Right kidney (tissue), 1 donor: Measurements from ENCODE around the gene MYPN.

Experiments used
- DNase-seq: peaks from one replicate; pipeline ENCODE4 v3.0.0-alpha.2; 2016

MYPN gene

DNA sequence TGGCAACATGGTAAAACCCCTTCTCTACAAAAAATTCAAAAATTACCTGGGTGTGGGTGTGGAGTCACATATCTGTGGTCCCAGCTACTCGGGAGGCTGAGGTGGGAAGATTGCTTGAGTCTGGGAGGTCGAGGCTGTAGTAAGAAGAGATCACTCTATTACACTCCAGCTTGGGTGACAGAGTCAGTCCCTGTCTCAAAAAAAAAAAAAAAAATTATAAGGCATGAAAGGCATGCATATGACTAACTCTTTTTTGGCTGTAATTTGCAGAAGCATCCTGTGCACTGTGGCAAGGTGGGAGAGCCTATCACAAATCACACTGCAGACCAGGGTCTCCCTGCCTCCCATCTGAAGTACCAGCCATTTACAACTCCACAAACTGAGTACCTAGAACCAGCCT is 14.1 kb upstream of the MYPN start:
- no peak for DNase-seq

- DNase-seq: no peak
Measured at GRCh38 chr10:68096913-68097516, 12.3 kb upstream of the MYPN start.

- no peak for DNase-seq
Measured at GRCh38 chr10:68099736-68100135, 9.6 kb upstream of the MYPN start.

- no peak for DNase-seq
Measured at GRCh38 chr10:68101066-68101465, 8.2 kb upstream of the MYPN start.

- DNase-seq: no peak
Measured at GRCh38 chr10:68103261-68103878, 5.9 kb upstream of the MYPN start.

DNA sequence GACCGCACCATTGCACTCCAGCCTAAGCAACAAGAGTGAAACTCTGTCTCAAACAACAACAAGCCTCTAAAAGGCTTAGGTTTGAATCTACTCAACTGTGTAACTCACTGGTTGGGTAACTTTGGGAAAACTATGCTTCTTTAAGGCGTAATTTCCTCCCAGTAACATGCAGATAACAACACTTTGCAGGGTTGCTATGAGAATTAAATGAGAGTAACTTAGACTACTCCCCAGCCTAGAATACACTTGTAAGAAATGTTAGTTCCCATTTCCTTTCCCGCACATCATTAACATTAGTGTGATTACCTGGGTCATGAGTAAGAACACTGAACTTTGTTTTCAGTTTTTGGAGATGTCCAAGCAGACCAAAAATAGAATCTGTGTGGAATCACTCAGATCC is 5.4 kb upstream of the MYPN start:
- no peak for DNase-seq

DNA sequence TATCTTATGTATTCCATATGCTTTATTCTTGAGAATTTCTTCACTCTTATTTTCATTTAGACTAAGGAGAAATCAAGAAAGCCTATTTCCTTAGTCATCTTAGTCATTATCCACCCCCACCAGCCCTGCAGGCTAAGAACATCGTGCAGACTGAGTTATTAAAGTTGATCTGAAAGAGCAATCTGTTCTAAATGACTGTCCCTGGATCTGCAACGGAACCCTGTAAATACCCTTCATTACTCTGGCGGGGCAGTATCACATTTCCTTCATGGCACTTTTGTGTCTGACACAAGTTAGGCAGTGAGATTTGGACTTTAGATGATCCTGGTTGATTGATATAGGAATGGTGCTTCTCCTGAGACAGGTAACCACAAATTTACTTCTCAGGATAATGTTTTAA is 3.5 kb upstream of the MYPN start:
- DNase-seq: no peak

- DNase-seq: no peak
Measured at GRCh38 chr10:68106656-68107055, 2.6 kb upstream of the MYPN start.

- DNase-seq: no peak
Measured at GRCh38 chr10:68107651-68108050, 1.6 kb upstream of the MYPN start.

DNA sequence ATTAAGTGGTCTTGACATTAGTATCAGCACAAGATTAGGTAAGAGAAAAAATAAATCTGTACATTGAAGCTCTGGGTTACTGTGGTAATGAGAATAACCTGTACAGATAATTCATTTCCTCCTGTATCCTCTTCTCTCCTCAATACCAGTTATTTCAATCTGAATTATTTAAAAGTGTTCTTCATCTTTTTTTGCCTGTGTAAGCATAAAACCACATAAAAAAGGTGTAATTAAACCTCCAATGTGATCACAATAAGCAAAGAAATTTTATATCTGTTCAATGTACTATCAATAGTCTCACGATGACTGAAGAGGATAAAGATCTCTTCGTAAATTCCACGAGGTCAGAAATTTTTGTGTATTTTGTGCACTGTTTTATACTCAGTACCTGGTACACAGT is 1.2 kb upstream of the MYPN start:
- DNase-seq: no peak

DNA sequence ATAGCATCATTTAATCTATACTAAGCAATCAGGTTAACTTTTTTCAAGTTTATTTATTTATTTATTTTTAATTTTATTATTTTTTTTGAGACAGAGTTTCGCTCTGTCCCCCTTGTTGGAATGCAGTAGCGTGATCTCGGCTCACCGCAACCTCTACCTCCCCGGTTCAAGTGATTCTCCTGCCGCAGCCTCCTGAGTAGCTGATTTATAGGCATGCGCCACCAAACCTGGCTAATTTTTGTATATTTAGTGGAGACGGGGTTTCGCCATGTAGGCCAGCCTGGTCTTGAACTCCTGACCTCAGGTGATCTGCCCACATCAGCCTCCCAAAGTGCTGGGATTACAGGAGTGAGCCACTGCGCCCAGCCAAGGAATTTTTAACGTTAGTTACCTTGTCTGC is 635 bp upstream of the MYPN start:
- no peak for DNase-seq

DNA sequence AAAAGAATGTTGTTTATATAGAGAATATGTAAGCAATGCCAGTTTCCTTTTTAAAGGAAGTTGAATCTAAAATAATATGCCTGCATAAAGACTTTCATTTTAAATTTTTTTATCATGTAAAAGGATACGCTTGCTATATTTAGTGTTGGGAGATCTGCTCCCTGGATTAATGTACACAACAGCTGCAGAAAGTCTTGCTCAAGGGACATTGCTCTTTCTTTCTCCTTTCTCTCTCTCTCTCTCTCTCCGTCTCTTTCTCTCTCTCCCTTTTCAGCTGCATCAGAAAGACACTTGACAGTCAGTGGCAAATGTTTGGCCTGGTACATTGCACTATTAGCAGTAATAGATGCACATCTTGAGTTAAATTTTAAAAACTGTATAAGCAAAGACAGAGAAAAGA is 739 bp downstream of the MYPN start:
- no peak for DNase-seq

DNA sequence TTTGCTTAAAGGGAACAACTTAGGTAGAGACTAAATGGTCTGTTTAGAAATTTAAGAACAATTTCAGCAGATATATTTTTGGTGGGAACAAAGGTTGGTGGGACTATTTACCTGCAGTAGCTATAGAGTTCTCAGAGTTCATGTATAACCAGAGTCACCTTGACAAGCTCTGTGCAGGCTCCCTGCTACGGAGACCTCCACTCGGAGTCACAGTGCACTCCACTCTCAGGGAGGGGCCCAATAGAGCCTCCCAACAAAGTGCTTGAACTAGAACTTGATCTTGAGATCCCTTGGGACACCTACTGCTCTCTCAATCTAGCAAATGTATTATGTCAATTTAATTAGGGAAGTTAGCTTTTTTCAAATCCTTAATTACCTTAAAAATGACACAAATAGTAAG is 2.3 kb downstream of the MYPN start:
- DNase-seq: no peak

- no peak for DNase-seq
Measured at GRCh38 chr10:68112837-68113236, 3.5 kb downstream of the MYPN start.

DNA sequence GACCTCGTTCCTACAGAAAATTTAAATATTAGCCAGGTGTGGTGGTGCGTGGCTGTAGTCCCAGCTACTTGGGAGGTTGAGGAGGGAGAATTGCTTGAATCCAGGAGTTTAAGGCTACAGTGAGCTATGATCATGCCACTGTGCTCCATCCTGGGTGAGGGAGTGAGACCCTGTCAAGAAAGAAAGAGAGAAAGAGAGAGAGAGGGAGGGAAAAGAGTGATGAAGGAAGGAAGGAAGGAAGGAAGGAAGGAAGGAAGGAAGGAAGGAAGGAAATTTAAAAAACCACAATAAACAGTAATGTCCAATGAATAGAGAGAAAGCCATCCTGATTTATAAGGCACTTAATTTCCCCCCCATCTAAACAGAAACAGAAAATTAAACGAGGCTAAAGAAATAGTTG is 9.4 kb downstream of the MYPN start:
- DNase-seq: no peak

GRCh38 chr10:68121020-68121743 is 11.9 kb downstream of the MYPN start:
- DNase-seq: no peak

GRCh38 chr10:68121852-68122251 is 12.6 kb downstream of the MYPN start:
- no peak for DNase-seq

- DNase-seq: no peak
Measured at GRCh38 chr10:68124718-68125117, 15.4 kb downstream of the MYPN start.

DNA sequence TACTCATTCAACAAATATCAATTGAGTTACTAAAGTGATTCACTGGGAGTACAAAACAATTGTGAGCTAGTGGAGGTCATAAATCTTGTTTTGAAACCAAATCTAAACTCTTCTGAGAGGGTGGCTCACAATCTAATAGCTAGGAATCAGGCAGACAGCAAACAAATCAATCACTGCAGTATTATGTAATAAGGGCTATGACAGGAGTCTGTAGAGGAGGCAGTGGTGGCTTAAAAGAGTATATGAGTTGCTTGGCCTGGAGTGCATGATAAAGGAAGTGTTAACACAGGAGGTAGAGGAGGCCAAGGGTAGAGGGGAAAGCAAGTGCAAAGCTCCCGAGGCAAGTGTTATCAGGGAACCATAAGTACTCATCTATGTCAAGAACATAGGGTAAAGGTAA is 16.5 kb downstream of the MYPN start:
- no peak for DNase-seq

DNA sequence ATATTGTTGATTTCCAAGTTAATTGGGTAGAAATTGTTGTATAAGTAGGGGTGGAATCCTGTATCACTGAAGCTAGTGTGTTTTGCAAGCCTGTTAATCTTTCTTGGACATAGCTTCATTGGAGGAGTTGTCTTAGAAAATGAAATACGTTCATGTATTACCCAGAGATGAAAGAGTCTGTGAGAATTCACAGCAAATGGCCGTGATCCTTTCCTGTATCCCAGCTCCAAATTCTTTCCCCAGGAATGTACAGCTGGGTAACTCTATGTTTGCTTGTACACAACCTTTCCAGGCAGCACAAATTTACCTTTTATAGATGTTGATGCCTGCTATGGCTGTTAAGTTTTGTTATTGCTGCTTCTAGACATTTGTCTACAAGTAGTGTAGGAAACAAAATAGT is 18.7 kb downstream of the MYPN start:
- DNase-seq: no peak

- no peak for DNase-seq
Measured at GRCh38 chr10:68132391-68132790, 23.1 kb downstream of the MYPN start.

GRCh38 chr10:68133523-68133922 is 24.2 kb downstream of the MYPN start:
- no peak for DNase-seq

GRCh38 chr10:68135362-68135761 is 26.1 kb downstream of the MYPN start:
- no peak for DNase-seq
